Activated CD4-positive, alpha-beta T cell treated with anti-CD3 and anti-CD28 coated beads for 36 hours (primary cell): Measurements from ENCODE around the gene VTI1B. TPM values are rescaled to one million over a fixed set of nuclear protein-coding genes. Genes with fewer than 3 reads are reported as not detected.
"Not testable (repeated sequence)": the region's sequence is repeated elsewhere in the genome, so short reads cannot be mapped to it uniquely, and the experiment has no call there.

ENCODE experiments used
- ATAC-seq: fragments of 200-7000 bp; cut with Tn5 transposase; one replicate; pipeline ENCODE4 v1.10.0; 2021; ENCODE audit warnings: mild to moderate bottlenecking, moderate library complexity
- CTCF ChIA-PET: fragments of 350-600 bp; sonication (Branson Sonifier 250); formaldehyde crosslinking; loops from one replicate; lab custom pipeline; 2021; ENCODE audit warnings: antibody characterized with exemption; lab: Charles Lee
- POLR2A ChIA-PET: fragments of 350-600 bp; sonication (Branson Sonifier 250); formaldehyde crosslinking; loops from one replicate; lab custom pipeline; 2021; ENCODE audit warnings: antibody characterized with exemption, inconsistent platforms; lab: Charles Lee
- DNase-seq: peaks from one replicate; pipeline ENCODE4 v3.0.0-alpha.2; 2020
- H3K27ac Mint-ChIP-seq: one replicate; pipeline ENCODE4 v1.8.0; 2021; ENCODE audit warnings: mixed read lengths
- H3K27me3 Mint-ChIP-seq: one replicate; pipeline ENCODE4 v1.8.0; 2021; ENCODE audit warnings: mixed read lengths
- H3K36me3 Mint-ChIP-seq: one replicate; pipeline ENCODE4 v1.8.0; 2021; ENCODE audit warnings: low read depth, mixed read lengths
- H3K4me1 Mint-ChIP-seq: one replicate; pipeline ENCODE4 v1.8.0; 2021; ENCODE audit warnings: mixed read lengths
- H3K4me3 Mint-ChIP-seq: one replicate; pipeline ENCODE4 v1.8.0; 2021; ENCODE audit warnings: mild to moderate bottlenecking, moderate library complexity, mixed read lengths
- H3K9me3 Mint-ChIP-seq: one replicate; pipeline ENCODE4 v1.8.0; 2021; ENCODE audit warnings: low read depth, mixed read lengths
- intact Hi-C, 2 experiments: fragments of 100-400 bp; cut with DNase I in 1 of 2; cut with micrococcal nuclease in 1 of 2; formaldehyde crosslinking; loops; one replicate each; pipeline versions ENCODE4 v1.14.2 to v1.15.1; 2022 to 2024; cut with DNase I, micrococcal nuclease
- total RNA-seq, 2 experiments: library from RNA; stranded (reverse); gene quantifications; one replicate each; pipeline ENCODE4 v1.2.3, GENCODE V29; 2021

VTI1B gene
- total RNA-seq, 2 experiments from 2014 or later: 42.0 to 58.3 TPM

DNA sequence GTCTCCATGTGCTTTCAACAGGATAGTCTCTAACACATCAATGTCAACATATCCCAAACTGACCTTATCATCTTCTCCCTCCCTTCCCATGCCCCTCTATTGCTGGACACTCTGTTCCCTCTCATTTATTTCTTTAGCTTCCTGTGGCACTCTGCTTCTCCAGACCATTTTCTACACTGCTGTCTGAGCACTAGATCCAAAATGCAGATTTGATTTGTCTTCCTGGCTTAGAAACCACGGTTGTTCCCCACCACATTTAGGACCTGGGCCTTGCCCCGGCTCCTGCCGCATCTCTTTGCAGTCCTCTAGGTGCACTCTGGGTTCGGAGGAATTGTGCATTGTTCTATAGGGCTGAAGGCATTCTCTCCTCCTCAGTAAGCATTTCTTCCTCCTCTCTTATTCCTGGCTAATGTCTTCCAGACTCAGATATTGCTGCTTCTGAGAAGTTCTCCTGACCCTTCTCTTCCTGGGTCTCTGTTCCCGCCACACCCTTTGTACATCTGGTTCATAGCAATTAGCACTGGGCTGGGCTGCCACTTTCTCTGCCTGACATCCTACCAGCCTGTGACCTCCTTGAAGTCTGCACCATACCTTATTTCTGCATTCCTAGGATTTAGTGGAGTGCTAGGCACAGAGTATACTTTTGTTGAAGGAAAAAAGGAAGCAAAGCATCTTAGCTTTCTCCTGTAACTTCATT, 40.8 kb downstream of the VTI1B start:
- peaks cover 3% of the 10 kb centered on the region for H3K4me1 Mint-ChIP-seq
- POLR2A ChIA-PET: no interaction called here
- no peaks in the 10 kb centered on the region for H3K9me3 Mint-ChIP-seq
- no peak overlapping the region for H3K27ac Mint-ChIP-seq
- ATAC-seq: no peak
- CTCF ChIA-PET: no interaction called here
- DNase-seq: no peak
- H3K27me3 Mint-ChIP-seq: no peaks in the 10 kb centered on the region
- no peaks in the 10 kb centered on the region for H3K36me3 Mint-ChIP-seq
- H3K4me3 Mint-ChIP-seq: no peak overlapping the region
- intact Hi-C loops: no loop called here

DNA sequence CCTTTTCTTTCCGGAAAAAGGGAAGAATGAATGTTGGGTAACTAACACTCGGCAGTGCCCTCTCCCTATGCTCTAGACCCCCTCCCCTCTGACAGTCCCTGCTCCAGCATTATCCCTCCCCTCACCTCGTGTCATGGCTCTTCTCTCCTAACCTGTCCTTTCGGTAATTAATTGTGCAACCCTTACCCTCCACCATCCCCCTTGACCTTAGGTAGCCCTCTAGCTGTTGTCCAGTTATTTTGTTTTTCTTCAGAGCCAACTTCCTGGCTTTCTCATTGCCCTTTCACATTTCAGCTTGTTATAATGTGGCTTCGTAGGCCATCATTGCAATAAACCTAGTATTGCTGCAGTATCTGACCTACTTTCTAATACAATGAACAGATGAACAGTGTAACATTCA, 43.5 kb downstream of the VTI1B start:
- Mint-ChIP-seq H3K27me3 (no peaks in the 10 kb centered on the region), H3K4me1 (no peaks in the 10 kb centered on the region), H3K36me3 (no peaks in the 10 kb centered on the region), H3K4me3 (no peak overlapping the region), H3K9me3 (no peaks in the 10 kb centered on the region), H3K27ac (no peak overlapping the region)
- ATAC-seq: no peak
- POLR2A ChIA-PET: interaction anchor here (0.6 kb wide), 1 partner anchor 60 kb away, joined by 3 read pairs; no protein-coding TSS in a partner anchor
- CTCF ChIA-PET: interaction anchor here (0.5 to 1.3 kb wide), 5 partner anchors 10 to 271 kb away, joined by 3 to 5 read pairs (median 3); partner anchors contain the start of genes ARG2 and EIF2S1
- intact Hi-C loops: no loop called here
- DNase-seq: no peak

DNA sequence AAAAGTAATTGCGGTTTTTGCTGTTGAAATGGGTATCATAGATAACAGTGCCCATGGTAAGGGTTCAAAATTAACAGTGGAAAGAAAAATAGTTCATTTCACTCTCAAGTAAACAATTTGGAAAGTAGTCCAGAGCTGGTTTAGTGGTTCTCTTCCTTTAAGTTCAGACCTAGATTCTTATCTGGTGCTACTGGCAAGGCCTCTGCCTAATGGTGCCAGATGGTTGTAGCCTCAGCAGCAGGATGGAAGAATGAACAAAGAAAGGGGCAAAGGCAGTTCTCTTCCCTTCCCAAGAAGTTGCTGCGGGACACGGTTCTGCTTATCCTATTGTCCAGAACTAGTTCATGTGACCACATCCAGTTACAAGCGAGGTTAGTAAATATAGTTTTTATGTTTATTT, 44.2 kb downstream of the VTI1B start:
- ChIA-PET CTCF (interaction anchor here (0.6 to 0.8 kb wide), 2 partner anchors 10 to 27 kb away, joined by 3 read pairs; no protein-coding TSS in a partner anchor), POLR2A (no interaction called here)
- ATAC-seq (no peak), DNase-seq (no peak)
- Mint-ChIP-seq H3K9me3 (no peaks in the 10 kb centered on the region), H3K27me3 (no peaks in the 10 kb centered on the region), H3K36me3 (no peaks in the 10 kb centered on the region), H3K27ac (no peak overlapping the region), H3K4me3 (no peak overlapping the region), H3K4me1 (no peaks in the 10 kb centered on the region)
- intact Hi-C loops: no loop called here

DNA sequence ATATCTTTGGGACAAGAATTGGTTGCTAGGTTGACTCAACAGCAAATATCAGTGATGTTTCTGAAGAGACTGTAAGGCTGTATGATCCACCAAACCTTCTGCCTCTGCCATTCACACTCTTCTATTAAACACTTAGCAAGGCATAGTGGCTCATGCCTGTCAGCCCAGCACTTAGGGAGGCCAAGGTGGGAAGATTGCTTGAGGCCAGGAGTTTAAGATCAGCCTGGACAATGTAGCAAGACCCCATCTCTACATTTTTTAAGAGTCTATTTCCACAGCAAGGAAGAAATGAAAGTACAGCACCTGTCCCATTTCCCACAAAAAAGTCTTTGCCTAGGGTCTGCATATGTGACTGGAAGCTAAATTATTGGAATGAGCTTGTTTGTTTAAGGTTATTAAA, 46.9 kb downstream of the VTI1B start:
- Mint-ChIP-seq H3K27ac (no peak overlapping the region), H3K27me3 (no peaks in the 10 kb centered on the region), H3K36me3 (no peaks in the 10 kb centered on the region), H3K4me3 (no peak overlapping the region), H3K4me1 (peaks cover 9% of the 10 kb centered on the region), H3K9me3 (no peaks in the 10 kb centered on the region)
- CTCF ChIA-PET: interaction anchor here (1.1 to 2.3 kb wide), 5 partner anchors 8 to 77 kb away, joined by 4 to 8 read pairs (median 5); partner anchors contain the start of gene ARG2
- ATAC-seq: no peak
- intact Hi-C loops: no loop called here
- POLR2A ChIA-PET: no interaction called here
- DNase-seq: no peak

DNA sequence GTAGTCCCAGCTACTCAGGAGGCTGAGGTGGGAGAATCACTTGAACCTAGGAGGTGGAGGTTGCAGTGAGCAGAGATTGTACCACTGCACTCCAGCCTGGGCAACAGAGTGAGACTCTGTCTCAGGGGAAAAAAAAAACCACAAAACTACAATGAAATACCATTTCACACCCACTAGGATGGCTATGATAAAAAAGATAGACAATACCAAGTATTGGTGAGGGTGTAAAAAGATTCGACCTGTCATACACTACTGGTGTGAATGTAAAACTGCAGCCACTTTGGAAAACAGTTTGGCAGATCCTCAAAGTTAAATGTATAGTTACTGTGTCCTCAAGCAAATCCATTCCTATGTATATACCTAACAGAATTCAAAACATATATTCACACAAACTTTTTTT, 48.3 kb downstream of the VTI1B start:
- POLR2A ChIA-PET, DNase-seq, H3K9me3 Mint-ChIP-seq, H3K27ac Mint-ChIP-seq, CTCF ChIA-PET, intact Hi-C loops, ATAC-seq, H3K4me3 Mint-ChIP-seq, H3K36me3 Mint-ChIP-seq, H3K27me3 Mint-ChIP-seq: not testable (repeated sequence)
- H3K4me1 Mint-ChIP-seq: peaks cover 15% of the 10 kb centered on the region

DNA sequence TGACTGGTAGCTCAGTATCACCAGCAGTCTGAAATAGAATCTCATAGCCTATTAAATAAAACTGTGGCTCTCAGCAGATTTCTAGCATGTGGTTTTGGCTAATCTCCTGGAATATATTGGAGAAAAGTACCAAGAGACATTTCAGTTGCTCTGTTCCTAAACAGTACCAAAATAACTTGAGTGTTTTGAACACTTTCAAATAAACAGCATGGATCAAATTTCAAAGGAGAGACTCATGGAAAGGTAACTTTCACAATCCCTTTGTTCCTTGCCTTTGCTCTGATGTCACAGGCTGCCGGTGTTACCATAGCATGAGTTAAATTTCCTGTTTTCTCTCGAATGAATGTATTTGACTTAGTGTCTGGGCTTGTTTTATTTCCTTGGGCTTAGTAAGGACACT, 51.3 kb downstream of the VTI1B start:
- intact Hi-C loops: no loop called here
- ATAC-seq: no peak
- CTCF ChIA-PET: interaction anchor here (0.6 to 1.5 kb wide), 6 partner anchors 17 to 81 kb away, joined by 3 to 5 read pairs (median 4); partner anchors contain the start of gene PIGH
- Mint-ChIP-seq H3K36me3 (no peaks in the 10 kb centered on the region), H3K27ac (peak overlapping the region; percentile 82), H3K4me3 (no peak overlapping the region), H3K27me3 (peaks cover 8% of the 10 kb centered on the region), H3K4me1 (peaks cover 31% of the 10 kb centered on the region), H3K9me3 (no peaks in the 10 kb centered on the region)
- peak; percentile 15 for DNase-seq
- POLR2A ChIA-PET: no interaction called here

DNA sequence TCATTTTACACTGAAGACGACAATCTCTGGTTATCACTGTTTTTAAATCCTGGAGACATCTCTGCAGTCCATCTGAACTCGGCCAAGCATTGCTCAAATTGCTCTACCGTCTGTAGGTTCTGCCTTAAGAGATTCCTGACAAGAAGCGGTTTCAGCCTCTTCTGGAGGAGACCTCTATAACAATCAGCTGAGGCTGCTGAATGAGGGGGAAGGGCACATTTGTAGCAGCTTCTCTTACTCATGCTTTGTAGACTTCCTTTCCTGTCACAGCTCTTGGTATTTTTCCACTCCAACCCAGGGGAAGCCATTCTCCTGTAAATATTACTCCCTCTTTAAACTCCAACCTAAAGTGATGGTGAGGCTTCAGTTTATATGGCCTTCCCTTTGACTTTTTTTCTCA, 51.8 kb downstream of the VTI1B start:
- Mint-ChIP-seq H3K4me3 (no peak overlapping the region), H3K36me3 (no peaks in the 10 kb centered on the region), H3K27me3 (peaks cover 8% of the 10 kb centered on the region), H3K4me1 (peaks cover 31% of the 10 kb centered on the region), H3K9me3 (no peaks in the 10 kb centered on the region), H3K27ac (peak overlapping the region; percentile 82)
- DNase-seq: peak; percentile 57
- ChIA-PET POLR2A (interaction anchor here (0.6 kb wide), 1 partner anchor 22 kb away, joined by 4 read pairs; the partner anchor contains the start of gene PIGH), CTCF (interaction anchor here (0.6 to 1.5 kb wide), 6 partner anchors 17 to 135 kb away, joined by 3 to 5 read pairs (median 4); partner anchors contain the start of gene PIGH)
- peak; percentile 32 for ATAC-seq
- intact Hi-C loops: no loop called here

DNA sequence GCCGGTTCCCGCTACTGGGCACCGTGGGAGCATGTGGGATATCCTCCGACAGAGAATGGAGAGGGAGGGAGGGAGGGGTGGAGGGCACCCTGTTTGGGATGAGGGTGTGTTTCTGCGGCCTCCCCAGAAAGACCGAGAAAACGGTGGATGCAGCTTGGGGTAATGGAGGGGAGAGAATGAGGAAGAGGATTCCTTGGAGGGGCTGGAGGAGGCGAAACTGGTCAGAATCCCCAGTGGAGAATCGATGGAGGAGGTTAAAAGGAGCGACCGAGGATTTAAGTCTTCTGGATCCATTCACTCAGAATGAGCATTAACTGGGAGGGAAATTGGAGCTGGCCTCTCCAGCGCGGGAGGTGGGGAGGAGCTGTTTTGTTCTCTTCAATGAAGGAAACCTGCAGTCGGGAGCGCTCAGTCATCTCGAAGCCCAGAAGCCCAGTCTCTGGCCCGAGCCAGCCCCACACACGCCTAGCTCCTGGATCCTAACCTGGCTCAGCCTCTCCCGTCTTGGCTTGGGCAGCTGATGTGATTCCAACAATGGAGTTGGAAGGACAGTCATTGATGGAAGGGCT, 54.1 kb downstream of the VTI1B start:
- ChIA-PET CTCF (interaction anchor here (0.7 to 3.8 kb wide), 12 partner anchors 11 to 260 kb away, joined by 3 to 87 read pairs (median 6); partner anchors contain the start of genes ATP6V1D, EIF2S1, PIGH and RDH11), POLR2A (interaction anchor here (0.7 kb wide), 1 partner anchor 22 kb away, joined by 3 read pairs; no protein-coding TSS in a partner anchor)
- ATAC-seq: no peak
- H3K27ac Mint-ChIP-seq: peak overlapping the region; percentile 51
- DNase-seq: peak; percentile 36
- H3K36me3 Mint-ChIP-seq: no peaks in the 10 kb centered on the region
- intact Hi-C loops: loop anchor here in 1 of 2 experiments (1.0 kb wide), 1 partner anchor 199 kb away; the partner anchor contains the start of gene RAD51B
- H3K4me3 Mint-ChIP-seq: peak overlapping the region; percentile 77
- H3K27me3 Mint-ChIP-seq: peaks cover 8% of the 10 kb centered on the region
- peaks cover 31% of the 10 kb centered on the region for H3K4me1 Mint-ChIP-seq
- no peaks in the 10 kb centered on the region for H3K9me3 Mint-ChIP-seq

DNA sequence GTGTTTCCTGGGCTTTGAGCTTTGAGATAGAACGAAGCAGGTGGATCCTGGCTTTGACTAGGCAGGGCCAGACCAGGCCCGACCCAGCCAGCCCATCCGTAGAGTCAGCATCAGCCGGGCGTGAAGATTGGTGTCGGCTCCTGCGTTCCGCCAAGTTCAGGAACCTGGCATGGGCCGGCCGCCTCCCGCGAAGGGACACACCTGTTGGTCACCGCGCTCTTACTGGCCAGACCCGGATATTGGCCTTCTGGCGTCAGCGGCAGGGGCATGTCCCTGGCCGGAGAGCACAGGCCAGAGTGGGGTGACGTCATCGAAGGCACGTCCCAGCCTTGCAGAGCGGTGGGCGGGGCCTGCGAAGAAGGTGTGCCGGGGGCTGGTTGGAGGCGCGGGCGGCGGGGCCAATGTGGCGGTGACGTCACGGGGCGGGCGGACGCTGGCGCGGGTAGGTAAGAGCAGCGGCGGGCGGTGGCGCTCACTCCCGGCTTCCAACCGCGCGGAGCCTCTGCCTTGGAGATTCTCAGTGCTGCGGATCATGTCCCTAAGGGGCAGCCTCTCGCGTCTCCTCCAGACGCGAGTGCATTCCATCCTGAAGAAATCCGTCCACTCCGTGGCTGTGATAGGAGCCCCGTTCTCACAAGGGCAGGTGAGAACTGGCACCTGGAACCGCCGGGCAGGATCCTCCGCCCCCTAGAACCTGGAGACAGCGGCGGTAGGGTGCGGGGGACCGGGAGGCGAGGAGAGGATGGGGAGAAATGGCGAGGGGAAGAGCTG, 54.8 kb downstream of the VTI1B start, which contains the start of gene ARG2:
Gene ARG2, plus strand, starts transcription at position 475 of the 771 bp plus-strand sequence. Its CDS starts 58 bp downstream, at position 533.
- no peaks in the 10 kb centered on the region for H3K9me3 Mint-ChIP-seq
- H3K4me1 Mint-ChIP-seq: peaks cover 31% of the 10 kb centered on the region
- H3K36me3 Mint-ChIP-seq: no peaks in the 10 kb centered on the region
- peak within 1 kb of the TSS; percentile 77 for H3K4me3 Mint-ChIP-seq
- ChIA-PET CTCF (interaction anchor here (0.7 to 3.8 kb wide), 37 partner anchors 8 to 215 kb away, joined by 3 to 87 read pairs (median 5); partner anchors contain the start of genes PIGH, PLEKHH1, RDH11 and RDH12), POLR2A (interaction anchor here (0.6 to 1.0 kb wide), 3 partner anchors 20 to 54 kb away, joined by 3 to 7 read pairs (median 6); partner anchors contain the start of gene PIGH)
- intact Hi-C loops: loop anchor here (1.0 to 10.0 kb wide), 11 partner anchors 19 to 1533 kb away; partner anchors contain the start of genes RDH11 (in 2 of the 2), DCAF5 (in 1 of the 2), EIF2S1 (in 1 of the 2) and PALS1 (in 1 of the 2)
- peak; percentile 99 for DNase-seq
- ATAC-seq: peak; percentile 88
- peaks cover 8% of the 10 kb centered on the region for H3K27me3 Mint-ChIP-seq
- H3K27ac Mint-ChIP-seq: peak within 1 kb of the TSS; percentile 73

DNA sequence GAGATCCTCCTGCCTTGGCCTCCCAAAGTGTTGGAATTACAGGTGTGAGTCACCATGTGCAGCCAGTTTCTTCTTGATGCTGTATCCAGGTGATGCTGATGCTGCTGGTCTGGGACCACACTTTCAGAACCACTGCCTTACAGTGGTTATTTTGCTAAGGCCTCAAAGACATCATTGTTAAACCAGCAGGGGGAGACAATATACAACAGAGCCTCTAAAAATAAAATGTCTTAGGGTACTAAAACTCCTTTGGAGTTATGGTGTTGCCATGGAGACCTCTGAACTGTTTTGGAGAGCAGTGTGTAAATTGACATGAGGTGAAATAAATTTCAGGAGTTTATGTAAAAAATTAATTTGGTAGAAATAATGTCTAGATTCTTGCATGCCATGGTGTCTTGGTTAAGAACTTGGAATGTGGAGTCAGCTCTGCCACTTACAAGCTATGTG, 55.8 kb downstream of the VTI1B start:
- intact Hi-C loops: loop anchor here (1.0 to 10.0 kb wide), 10 partner anchors 18 to 1534 kb away; partner anchors contain the start of genes PIGH (in 2 of the 2), RDH11 (in 2 of the 2), DCAF5 (in 1 of the 2) and EIF2S1 (in 1 of the 2)
- POLR2A ChIA-PET: interaction anchor here (0.6 to 1.0 kb wide), 3 partner anchors 19 to 55 kb away, joined by 3 to 7 read pairs (median 6); partner anchors contain the start of gene PIGH
- H3K27ac Mint-ChIP-seq: peak overlapping the region; percentile 43

More for the DNA sequence above, 55.8 kb downstream of the VTI1B start:
- DNase-seq (peak; percentile 30), ATAC-seq (peak; percentile 43)
- Mint-ChIP-seq H3K9me3 (no peaks in the 10 kb centered on the region), H3K27me3 (peaks cover 8% of the 10 kb centered on the region), H3K4me1 (peaks cover 31% of the 10 kb centered on the region), H3K36me3 (no peaks in the 10 kb centered on the region), H3K4me3 (peak overlapping the region; percentile 77)
- CTCF ChIA-PET: interaction anchor here (0.7 to 3.8 kb wide), 34 partner anchors 8 to 1508 kb away, joined by 3 to 87 read pairs (median 5); partner anchors contain the start of genes PIGH, PLEKHH1, RDH11 and RDH12
